Stimulated activated CD4-positive, alpha-beta T cell treated with anti-CD3 and anti-CD28 coated beads, Interleukin-15, amount 100 ng/mL, for 48 hours (primary cell): ENCODE measurements around the gene LUC7L2.
"Not testable (repeated sequence)": the region's sequence is repeated elsewhere in the genome, so short reads cannot be mapped to it uniquely, and the experiment has no call there.

ENCODE experiments used
- DNase-seq, 2 donors: peaks; one replicate each; pipeline ENCODE4 v3.0.0-alpha.2; 2020; ENCODE audit warnings: low read depth in 2 of 2

LUC7L2 gene

GRCh38 chr7:139451638-139452037, 91.9 kb downstream of the LUC7L2 start:
- DNase-seq, result no peak

DNA sequence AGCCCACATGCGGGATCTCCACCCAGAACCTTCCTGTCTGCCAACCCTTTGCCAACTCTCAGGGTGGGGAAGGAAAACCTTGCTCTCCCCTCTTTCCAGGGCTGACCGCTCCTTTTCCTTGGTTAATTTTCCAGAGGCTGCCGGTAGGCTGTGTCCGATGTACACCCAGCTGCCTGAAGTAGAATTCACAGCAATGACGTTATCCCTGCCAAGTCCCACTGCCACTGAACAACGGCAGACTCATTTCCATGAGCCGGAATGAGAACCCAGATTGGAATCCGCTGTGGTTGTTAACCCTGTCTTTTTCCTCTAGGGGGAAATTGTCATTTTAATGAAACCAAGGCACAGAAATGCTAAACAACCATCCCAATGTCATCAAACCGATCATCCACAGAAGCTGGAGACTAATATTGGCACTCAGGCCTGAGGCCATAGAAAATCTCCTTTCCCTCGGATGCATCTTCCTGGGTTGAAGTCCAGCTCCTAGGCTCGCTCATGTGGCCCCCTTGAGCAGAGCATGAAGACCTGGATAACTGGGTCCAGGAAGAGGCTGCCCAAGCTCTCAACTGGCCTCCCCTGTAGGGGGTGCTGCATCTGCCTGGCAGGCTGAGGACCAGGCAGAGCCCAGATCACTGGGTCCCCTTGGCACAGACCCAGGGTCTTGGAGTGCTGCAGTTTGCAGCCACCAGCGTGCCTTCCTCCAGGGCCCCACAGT, 93.4 kb downstream of the LUC7L2 start:
- no peak for DNase-seq

- DNase-seq, result no peak
Observed at GRCh38 chr7:139453673-139454321, 94.1 kb downstream of the LUC7L2 start.

DNA sequence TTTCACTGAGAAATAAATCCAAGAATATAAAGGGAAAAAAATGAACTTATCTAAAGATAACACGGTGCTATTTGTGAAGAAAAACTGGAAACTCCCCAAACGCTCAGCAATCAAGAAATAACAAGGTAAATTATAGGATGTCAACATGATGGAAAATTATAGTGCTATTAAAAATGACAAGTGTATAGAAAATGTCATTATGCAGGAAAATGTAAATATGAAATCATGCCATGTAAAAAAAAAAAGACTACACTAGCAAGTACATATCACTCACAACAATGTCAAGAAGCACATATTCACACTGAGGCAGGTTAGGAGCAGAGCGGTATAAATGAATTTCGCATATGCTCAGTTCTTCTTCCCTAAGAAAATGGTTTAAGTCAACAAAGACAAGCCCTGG, 96.1 kb downstream of the LUC7L2 start:
- no peak for DNase-seq

DNA sequence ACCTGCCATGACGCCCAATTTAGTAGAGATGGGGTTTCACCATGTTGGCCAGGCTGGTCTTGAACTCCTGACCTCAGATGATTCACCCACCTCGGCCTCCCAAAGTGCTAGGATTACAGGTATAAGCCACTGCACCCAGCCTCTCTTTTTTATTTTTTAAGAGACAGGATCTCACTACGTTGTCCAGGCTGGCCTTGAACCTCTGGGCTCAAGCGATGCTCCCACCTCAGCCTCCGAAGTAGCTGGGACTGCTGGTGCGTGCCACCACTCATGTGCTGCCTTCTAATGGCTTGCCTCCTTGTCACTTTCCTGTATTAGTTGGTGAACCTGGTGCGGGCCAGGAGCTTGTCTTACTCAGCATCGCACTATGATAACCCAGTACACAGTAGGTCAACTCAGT, 96.8 kb downstream of the LUC7L2 start:
- DNase-seq, result no peak

DNA sequence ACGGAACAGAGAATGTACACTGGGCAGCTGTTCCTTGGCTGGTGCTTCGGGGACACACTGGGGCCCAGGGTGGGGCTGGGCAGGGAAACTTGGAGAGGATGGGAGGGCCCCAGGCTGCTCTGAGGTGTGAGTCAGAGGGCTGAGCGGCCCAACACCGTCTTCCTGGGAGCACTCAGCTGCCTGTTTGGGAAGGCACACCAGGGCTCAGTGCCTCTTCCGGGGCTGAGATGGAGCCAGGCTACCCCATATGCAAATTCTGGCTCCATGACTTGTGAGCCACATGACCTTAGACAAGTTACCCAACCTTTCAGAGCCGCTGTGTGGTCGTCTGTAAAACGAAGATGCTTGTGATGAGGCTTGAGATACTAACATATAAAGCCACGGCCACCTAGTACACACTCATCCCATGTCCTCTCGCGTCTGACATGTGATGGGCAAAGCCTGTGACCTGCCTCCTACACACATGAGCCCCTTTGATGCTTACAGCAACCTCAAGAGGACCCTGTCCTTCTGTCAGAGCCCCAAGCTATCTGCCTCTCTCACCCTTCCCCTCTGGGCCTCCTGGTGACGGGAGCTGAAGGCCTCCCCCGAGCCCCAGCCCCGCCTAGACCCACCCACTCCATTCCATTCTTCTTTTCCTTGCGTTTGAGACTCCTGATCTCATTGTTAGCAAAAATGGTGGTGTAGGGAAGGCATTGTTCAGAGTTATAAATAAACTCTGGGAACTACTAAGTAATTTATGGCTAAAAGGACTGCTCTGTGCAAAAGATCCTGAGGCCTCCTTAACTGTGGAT, 97.7 kb downstream of the LUC7L2 start:
- no peak for DNase-seq

DNA sequence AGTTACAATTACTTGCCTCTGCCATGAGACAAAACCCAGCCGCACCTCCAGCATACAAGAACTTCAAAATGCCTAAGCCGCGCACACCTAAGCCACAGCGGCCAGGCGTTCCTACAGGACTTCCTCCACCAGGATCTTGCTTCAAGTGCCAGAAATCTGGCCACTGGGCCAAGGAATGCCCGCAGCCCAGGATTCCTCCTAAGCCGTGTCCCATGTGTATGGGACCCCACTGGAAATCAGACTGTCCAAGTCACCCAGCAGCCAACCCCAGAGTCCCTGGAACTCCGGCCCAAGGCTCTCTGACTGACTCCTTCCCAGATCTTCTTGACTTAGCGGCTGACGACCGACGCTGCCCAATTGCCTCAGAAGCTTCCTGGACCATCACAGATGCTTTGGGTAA, 103.7 kb downstream of the LUC7L2 start:
- DNase-seq, result not testable (repeated sequence)

DNA sequence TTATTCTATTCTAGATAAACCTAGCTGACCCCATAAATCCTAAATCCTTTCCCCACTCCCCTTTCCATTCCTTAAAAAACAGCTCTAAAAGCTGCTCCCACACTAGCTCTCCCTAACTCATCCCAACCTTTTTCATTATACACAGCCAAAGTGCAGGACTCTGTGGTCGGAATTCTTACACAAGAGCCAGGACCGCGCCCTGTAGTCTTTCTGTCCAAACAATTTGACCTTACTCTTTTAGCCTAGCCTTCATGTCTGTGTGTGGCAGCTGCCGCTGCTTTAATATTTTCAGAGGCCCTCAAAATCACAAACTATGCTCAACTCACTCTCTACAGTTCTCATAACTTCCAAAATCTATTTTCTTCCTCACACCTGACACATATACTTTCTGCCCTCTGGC, 104.8 kb downstream of the LUC7L2 start:
- not testable (repeated sequence) for DNase-seq

DNA sequence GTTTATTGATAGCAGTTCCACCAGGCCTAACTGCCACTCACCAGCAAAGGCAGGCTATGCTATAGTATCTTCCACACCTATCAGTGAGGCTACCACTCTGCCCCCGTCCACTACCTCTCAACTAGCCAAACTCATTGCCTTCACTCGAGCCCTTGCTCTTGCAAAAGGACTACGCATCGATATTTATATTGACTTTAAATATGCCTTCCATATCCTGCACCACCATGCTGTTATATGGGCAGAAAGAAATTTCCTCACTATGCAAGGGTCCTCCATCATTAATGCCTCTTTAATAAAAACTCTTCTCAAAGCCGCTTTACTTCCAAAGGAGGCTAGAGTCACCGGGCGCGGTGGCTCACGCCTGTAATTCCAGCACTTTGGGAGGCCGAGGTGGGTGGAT, 105.4 kb downstream of the LUC7L2 start:
- not testable (repeated sequence) for DNase-seq

DNA sequence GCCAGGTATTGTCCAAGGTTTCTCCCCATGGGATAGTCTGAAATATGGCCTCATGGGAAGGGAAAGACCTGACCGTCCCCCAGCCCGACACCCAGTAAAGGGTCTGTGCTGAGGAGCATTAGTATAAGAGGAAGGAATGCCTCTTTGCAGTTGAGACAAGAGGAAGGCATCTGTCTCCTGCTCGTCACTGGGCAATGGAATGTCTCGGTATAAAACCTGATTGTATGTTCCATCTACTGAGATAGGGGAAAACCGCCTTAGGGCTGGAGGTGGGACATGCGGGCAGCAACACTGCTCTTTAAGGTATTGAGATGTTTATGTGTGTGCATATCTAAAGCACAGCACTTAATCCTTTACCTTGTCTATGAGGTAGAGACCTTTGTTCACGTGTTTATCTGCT, 108.0 kb downstream of the LUC7L2 start:
- not testable (repeated sequence) for DNase-seq

- not testable (repeated sequence) for DNase-seq
Observed at GRCh38 chr7:139468281-139468680, 108.6 kb downstream of the LUC7L2 start.

DNA sequence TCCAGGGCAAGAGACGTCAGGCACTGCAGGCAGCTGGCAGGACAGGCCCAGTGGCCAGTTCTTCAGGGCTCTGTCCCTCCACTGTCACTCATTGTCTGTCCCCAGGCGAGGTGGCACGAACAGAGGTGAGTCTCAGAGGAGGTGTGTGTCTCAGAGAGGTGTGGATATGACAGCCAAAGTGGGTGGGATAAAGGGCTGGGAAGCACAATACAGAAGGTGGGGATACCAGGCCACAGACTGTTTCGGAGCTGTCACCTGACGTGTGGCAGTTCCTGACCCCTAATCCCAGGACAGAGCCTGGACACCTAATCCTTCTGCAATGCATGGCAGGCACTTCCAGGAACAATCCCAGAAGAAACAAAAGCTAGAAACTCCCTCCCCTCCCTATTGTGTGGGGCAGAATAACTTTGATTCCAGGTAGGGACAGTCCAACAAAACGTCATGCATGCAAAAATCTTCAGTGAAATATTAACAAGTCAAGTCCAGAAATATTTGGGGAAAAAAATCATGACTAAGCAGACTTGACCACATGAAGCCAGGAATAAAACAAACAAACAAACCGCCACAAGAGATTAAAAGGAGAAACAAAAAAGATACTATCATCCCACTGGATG, 112.2 kb downstream of the LUC7L2 start:
- DNase-seq, result no peak
